Fibroblast of lung (primary cell): ENCODE data around the gene LONP2. TPM values are rescaled to one million over a fixed set of nuclear protein-coding genes. Genes with fewer than 3 reads are reported as not detected.

Experiments
- DNase-seq, 2 donors: peaks; one replicate each; pipeline versions ENCODE4 v3.0.0 to v3.0.0-alpha.2; 2010; ENCODE audit warnings: low read depth in 2 of 2
- H2AFZ ChIP-seq: 2 replicates; pipeline ENCODE4 v1.5.1; 2012; ENCODE audit warnings: low read length, control low read depth, inconsistent platforms
- H3K27ac ChIP-seq: 2 replicates; pipeline ENCODE4 v1.5.1; 2011; ENCODE audit warnings: low read length, control low read depth; ENCODE audit not compliant: insufficient read depth
- H3K27me3 ChIP-seq: 2 replicates; pipeline ENCODE4 v1.5.1; 2011; ENCODE audit warnings: mild to moderate bottlenecking, low read length; ENCODE audit not compliant: control insufficient read depth, insufficient read depth
- H3K36me3 ChIP-seq: 2 replicates; pipeline ENCODE4 v1.5.1; 2011; ENCODE audit warnings: low read length; ENCODE audit not compliant: control insufficient read depth, insufficient read depth
- H3K4me1 ChIP-seq: 2 replicates; pipeline ENCODE4 v1.5.1; 2011; ENCODE audit warnings: low read length; ENCODE audit not compliant: control insufficient read depth, insufficient read depth; ENCODE audit errors: extremely low read depth
- H3K4me2 ChIP-seq: 2 replicates; pipeline ENCODE4 v1.5.1; 2011; ENCODE audit warnings: low read length, control low read depth; ENCODE audit not compliant: insufficient read depth; ENCODE audit errors: extremely low read depth
- H3K4me3 ChIP-seq, 4 experiments: fragments of 200-600 bp in 1 of 4; sonication (generic) in 1 of 4; replicated peaks in 1 of 4; 2 replicates each; pipeline ENCODE4 v1.5.1; 2011 to 2016; ENCODE audit warnings: low read length in 4 of 4, low read depth in 3 of 4, mild to moderate bottlenecking in 3 of 4, control low read depth in 2 of 4, inconsistent platforms in 1 of 4, mixed read lengths in 1 of 4; ENCODE audit not compliant: insufficient read depth in 1 of 4; ENCODE audit errors: control extremely low read depth in 1 of 4
- H3K79me2 ChIP-seq: 2 replicates; pipeline ENCODE4 v1.5.1; 2012; ENCODE audit warnings: mild to moderate bottlenecking, low read length, inconsistent platforms; ENCODE audit not compliant: control insufficient read depth, insufficient read depth
- H3K9ac ChIP-seq: 2 replicates; pipeline ENCODE4 v1.5.1; 2011; ENCODE audit warnings: mild to moderate bottlenecking, low read length, control low read depth; ENCODE audit not compliant: insufficient read depth
- H3K9me3 ChIP-seq: 2 replicates; pipeline ENCODE4 v1.5.1; 2012; ENCODE audit warnings: low read depth, low read length; ENCODE audit not compliant: control insufficient read depth, insufficient read depth
- H4K20me1 ChIP-seq: 2 replicates; pipeline ENCODE4 v1.5.1; 2011; ENCODE audit warnings: low read length; ENCODE audit not compliant: control insufficient read depth, insufficient read depth; ENCODE audit errors: extremely low read depth
- EZH2 ChIP-seq: IDR thresholded peaks from 2 replicates; pipeline ENCODE4 v1.5.1; 2012; ENCODE audit warnings: low read length, control low read depth, mild to moderate bottlenecking; ENCODE audit errors: missing control alignments
- polyA plus RNA-seq, 2 donors: library from polyadenylated mRNA; depleted of rRNA in 1 of 2; stranded (reverse) in 1 of 2; unstranded in 1 of 2; fragments of >200 nt; gene quantifications; 2 replicates each; pipeline ENCODE4 v1.2.1, GENCODE V29; 2011 to 2012; ENCODE audit warnings: missing spikeins in 1 of 2
- total RNA-seq: library from RNA; depleted of rRNA; stranded (reverse); fragments of >200 nt; gene quantifications from 2 replicates; pipeline ENCODE4 v1.2.1, GENCODE V29; 2014
- TF ChIP-seq, protein P1 (sequence below), 2 donors: IDR thresholded peaks in 1 of 2; conservative IDR thresholded peaks in 1 of 2; 1 replicate in 1 of 2; 2 replicates in 1 of 2; pipeline ENCODE4 v1.5.1; 2011 to 2012; ENCODE audit warnings: low read length in 2 of 2, control low read depth in 1 of 2, inconsistent platforms in 1 of 2, low read depth in 1 of 2, mild to moderate bottlenecking in 1 of 2

The LONP2 gene
- total and polyA plus RNA-seq, 2 donors (not counting 1 experiment from before 2014, with no cell fraction given), result 44.0 to 60.8 TPM

DNA sequence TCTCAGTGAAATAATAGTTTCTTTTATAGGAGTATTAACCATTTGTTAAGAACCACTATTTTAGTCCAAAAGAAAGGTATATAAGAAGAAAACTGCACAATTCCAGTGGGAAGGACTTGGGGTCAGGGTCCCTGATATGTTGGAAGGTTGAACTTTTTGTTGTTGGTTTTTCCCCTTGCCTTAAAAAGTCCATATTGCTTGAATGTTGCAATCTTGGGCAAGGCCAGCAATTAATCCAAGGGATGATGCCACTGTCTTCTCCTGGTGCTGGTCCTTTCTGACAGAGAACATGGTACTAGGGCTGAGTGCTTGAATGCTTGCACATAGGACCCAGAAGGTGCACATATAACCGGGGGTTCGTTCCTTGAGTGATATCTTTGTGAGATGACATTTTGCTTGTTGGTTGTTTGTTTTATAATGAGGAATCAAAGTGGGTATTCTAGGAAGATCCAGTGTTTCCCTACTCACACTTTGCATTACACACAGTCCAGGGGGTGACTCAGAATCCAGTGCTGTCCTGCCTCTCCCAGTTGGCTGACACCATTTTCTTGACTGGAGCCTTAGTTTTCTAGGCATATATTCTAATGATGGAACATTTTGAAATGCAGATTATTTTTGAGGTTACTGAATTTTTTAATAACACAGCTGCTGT is 86.2 kb downstream of the LONP2 start:
- H3K36me3 ChIP-seq, result peaks cover 1% of the 10 kb centered on the region
- no peak overlapping the region for H3K4me2 ChIP-seq
- H3K9me3 ChIP-seq, result no peaks in the 10 kb centered on the region
- H3K27me3 ChIP-seq, result no peaks in the 10 kb centered on the region
- H3K4me1 ChIP-seq, result peaks cover 2% of the 10 kb centered on the region
- no peaks in the 10 kb centered on the region for H4K20me1 ChIP-seq
- no peak overlapping the region for H3K27ac ChIP-seq
- H3K79me2 ChIP-seq, result no peaks in the 10 kb centered on the region
- H2AFZ ChIP-seq, result no peak overlapping the region
- H3K9ac ChIP-seq, result no peak overlapping the region
- no peak overlapping the region for H3K4me3 ChIP-seq
- DNase-seq, result peak in 1 of 2 donors; percentile 23
- TF ChIP-seq EZH2, result no peak
- TF ChIP-seq, protein P1, sequence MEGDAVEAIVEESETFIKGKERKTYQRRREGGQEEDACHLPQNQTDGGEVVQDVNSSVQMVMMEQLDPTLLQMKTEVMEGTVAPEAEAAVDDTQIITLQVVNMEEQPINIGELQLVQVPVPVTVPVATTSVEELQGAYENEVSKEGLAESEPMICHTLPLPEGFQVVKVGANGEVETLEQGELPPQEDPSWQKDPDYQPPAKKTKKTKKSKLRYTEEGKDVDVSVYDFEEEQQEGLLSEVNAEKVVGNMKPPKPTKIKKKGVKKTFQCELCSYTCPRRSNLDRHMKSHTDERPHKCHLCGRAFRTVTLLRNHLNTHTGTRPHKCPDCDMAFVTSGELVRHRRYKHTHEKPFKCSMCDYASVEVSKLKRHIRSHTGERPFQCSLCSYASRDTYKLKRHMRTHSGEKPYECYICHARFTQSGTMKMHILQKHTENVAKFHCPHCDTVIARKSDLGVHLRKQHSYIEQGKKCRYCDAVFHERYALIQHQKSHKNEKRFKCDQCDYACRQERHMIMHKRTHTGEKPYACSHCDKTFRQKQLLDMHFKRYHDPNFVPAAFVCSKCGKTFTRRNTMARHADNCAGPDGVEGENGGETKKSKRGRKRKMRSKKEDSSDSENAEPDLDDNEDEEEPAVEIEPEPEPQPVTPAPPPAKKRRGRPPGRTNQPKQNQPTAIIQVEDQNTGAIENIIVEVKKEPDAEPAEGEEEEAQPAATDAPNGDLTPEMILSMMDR (conservative IDR thresholded peaks at IDR 0.05 in 1 of 2, IDR thresholded peaks at IDR 0.05 in 1 of 2; ENCODE audit: low read depth in 1 of 2, low read length in 2 of 2), result no peak

DNA sequence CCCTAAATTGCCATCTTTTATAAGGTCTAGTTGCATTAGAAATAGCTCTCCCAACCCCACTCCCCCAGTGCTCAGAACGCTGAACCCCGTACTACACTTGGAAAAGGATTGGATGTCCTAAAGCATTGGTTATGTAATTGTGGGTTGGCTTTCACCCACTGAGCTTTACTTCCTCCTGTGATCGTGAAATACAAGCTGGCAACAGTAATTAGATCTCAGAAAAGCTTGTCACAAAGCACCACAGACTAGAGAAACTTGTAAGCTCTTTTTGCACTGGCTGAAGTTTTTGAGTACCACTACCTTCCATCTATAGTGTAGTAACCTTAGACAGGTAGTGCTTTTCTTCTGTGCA is 86.7 kb downstream of the LONP2 start:
- no peak overlapping the region for H2AFZ ChIP-seq
- no peak overlapping the region for H3K4me3 ChIP-seq
- H3K79me2 ChIP-seq, result no peaks in the 10 kb centered on the region
- no peak for DNase-seq
- no peak overlapping the region for H3K4me2 ChIP-seq
- H3K9me3 ChIP-seq, result no peaks in the 10 kb centered on the region
- no peak overlapping the region for H3K9ac ChIP-seq
- no peaks in the 10 kb centered on the region for H4K20me1 ChIP-seq
- peaks cover 1% of the 10 kb centered on the region for H3K36me3 ChIP-seq
- no peak overlapping the region for H3K27ac ChIP-seq
- TF ChIP-seq, protein P1 (conservative IDR thresholded peaks at IDR 0.05 in 1 of 2, IDR thresholded peaks at IDR 0.05 in 1 of 2; ENCODE audit: low read depth in 1 of 2, low read length in 2 of 2), result no peak
- no peak for TF ChIP-seq EZH2
- peaks cover 2% of the 10 kb centered on the region for H3K4me1 ChIP-seq
- H3K27me3 ChIP-seq, result no peaks in the 10 kb centered on the region

DNA sequence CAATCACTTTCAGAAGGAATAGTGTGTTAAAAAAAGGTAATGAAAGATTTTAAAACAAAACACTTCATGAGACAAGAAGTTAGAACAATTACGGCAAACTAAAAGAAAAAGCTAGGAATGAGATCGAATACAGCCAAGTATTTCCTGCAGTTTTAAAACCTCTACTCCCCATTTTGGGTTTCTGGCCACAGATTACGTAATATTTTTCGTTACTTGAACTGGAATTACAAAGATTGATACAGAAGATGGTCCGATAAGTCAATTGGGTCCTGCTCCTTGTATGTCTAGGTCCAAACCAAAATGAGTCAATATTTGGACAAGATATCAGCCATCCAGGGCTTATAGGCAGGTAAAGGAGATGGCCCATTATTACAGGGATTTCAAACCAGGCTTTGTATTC is 88.9 kb downstream of the LONP2 start:
- H3K36me3 ChIP-seq, result peaks cover 2% of the 10 kb centered on the region
- no peak overlapping the region for H2AFZ ChIP-seq
- H3K9ac ChIP-seq, result no peak overlapping the region
- no peaks in the 10 kb centered on the region for H3K9me3 ChIP-seq
- no peaks in the 10 kb centered on the region for H3K27me3 ChIP-seq
- H3K27ac ChIP-seq, result no peak overlapping the region
- TF ChIP-seq EZH2, result no peak
- TF ChIP-seq, protein P1 (conservative IDR thresholded peaks at IDR 0.05 in 1 of 2, IDR thresholded peaks at IDR 0.05 in 1 of 2; ENCODE audit: low read depth in 1 of 2, low read length in 2 of 2), result no peak
- peaks cover 2% of the 10 kb centered on the region for H3K4me1 ChIP-seq
- no peak overlapping the region for H3K4me2 ChIP-seq
- no peak overlapping the region for H3K4me3 ChIP-seq
- DNase-seq, result no peak
- no peaks in the 10 kb centered on the region for H3K79me2 ChIP-seq
- H4K20me1 ChIP-seq, result no peaks in the 10 kb centered on the region
